ENCODE results near the gene GAL3ST1. TPM values are rescaled to one million over a fixed set of nuclear protein-coding genes. Genes with fewer than 3 reads are reported as not detected.
"Not testable (repeated sequence)": the region's sequence is repeated elsewhere in the genome, so short reads cannot be mapped to it uniquely, and the experiment has no call there.

GAL3ST1 gene
- total RNA-seq, 4 donors from 2014 or later = 1.1 to 2.4 TPM; not detected in 2

- Histone ChIP-seq H3K4me3 (no peak overlapping the region), H3K9me3 (no peaks in the 10 kb centered on the region), H3K36me3 (no peaks in the 10 kb centered on the region), H3K27ac (no peak overlapping the region), H3K4me1 (no peaks in the 10 kb centered on the region), H3K27me3 (no peaks in the 10 kb centered on the region)
- TF ChIP-seq POLR2A (IDR thresholded peaks at IDR 0.05) (no peak), CTCF (IDR thresholded peaks at IDR 0.05) (no peak)
- no peak for DNase-seq
- intact Hi-C loops (cut with DNase I) = no loop called here
- WGBS, 2 donors = 81 to 84% methylated on average over 3 of the region's 3 CpGs
Measured at GRCh38 chr22:30598986-30599385, 24.5 kb upstream of the GAL3ST1 start.

GRCh38 chr22:30596886-30597285, 22.4 kb upstream of the GAL3ST1 start:
- H3K4me3 ChIP-seq = no peak overlapping the region
- no peak for DNase-seq
- H3K9me3 ChIP-seq = no peaks in the 10 kb centered on the region
- H3K27me3 ChIP-seq = peaks cover 0 to 7% (median 0%) of the 10 kb centered on the region in 4 donors
- H3K4me1 ChIP-seq = peaks cover 0 to 7% (median 5%) of the 10 kb centered on the region in 3 donors
- WGBS, 2 donors = 90% methylated on average over 7 of the region's 29 CpGs; no CpG with 5 or more reads in 1 of the 2 donors
- TF ChIP-seq POLR2A (IDR thresholded peaks at IDR 0.05) = no peak
- TF ChIP-seq CTCF (IDR thresholded peaks at IDR 0.05) = no peak
- no peak overlapping the region for H3K27ac ChIP-seq
- intact Hi-C loops (cut with DNase I) = no loop called here
- H3K36me3 ChIP-seq = no peaks in the 10 kb centered on the region

GRCh38 chr22:30596199-30596598, 21.7 kb upstream of the GAL3ST1 start:
- Histone ChIP-seq H3K4me1 (peaks cover 0 to 9% (median 5%) of the 10 kb centered on the region in 3 donors), H3K4me3 (no peak overlapping the region), H3K9me3 (no peaks in the 10 kb centered on the region), H3K27ac (no peak overlapping the region), H3K36me3 (no peaks in the 10 kb centered on the region), H3K27me3 (peaks cover 0 to 7% (median 0%) of the 10 kb centered on the region in 4 donors)
- DNase-seq = no peak
- TF ChIP-seq POLR2A (IDR thresholded peaks at IDR 0.05) (no peak), CTCF (IDR thresholded peaks at IDR 0.05) (no peak)
- 41 to 57% methylated on average over 2 of the region's 2 CpGs for WGBS, 2 donors
- intact Hi-C loops (cut with DNase I) = no loop called here

- DNase-seq; intact Hi-C loops (cut with DNase I); H3K9me3 ChIP-seq; H3K27me3 ChIP-seq: not testable (repeated sequence)
- WGBS, 2 donors = 26 to 27% methylated on average over 15 to 17 of the region's 18 CpGs
- Histone ChIP-seq H3K27ac (peak overlapping the region in 2 of 4 donors; percentile 86 to 88), H3K4me1 (peaks cover 0 to 29% (median 19%) of the 10 kb centered on the region in 3 donors), H3K36me3 (peaks cover 14 to 23% (median 20%) of the 10 kb centered on the region in 3 donors), H3K4me3 (peak overlapping the region; percentile 58 to 77 (median 69))
Measured at GRCh38 chr22:30592360-30592713, 17.9 kb upstream of the GAL3ST1 start.

- TF ChIP-seq CTCF (IDR thresholded peaks at IDR 0.05) (no peak), POLR2A (IDR thresholded peaks at IDR 0.05) (peak in 1 of 4 donors; percentile 41)
- Histone ChIP-seq H3K4me1 (peaks cover 0 to 29% (median 19%) of the 10 kb centered on the region in 3 donors), H3K27ac (peak within 1 kb of the TSS; percentile 79 to 88 (median 86)), H3K36me3 (peaks cover 18 to 29% (median 24%) of the 10 kb centered on the region in 3 donors), H3K9me3 (no peaks in the 10 kb centered on the region), H3K27me3 (peaks cover 0 to 7% (median 0%) of the 10 kb centered on the region in 4 donors), H3K4me3 (peak within 1 kb of the TSS; percentile 58 to 77 (median 69))
- peak; percentile 78 for DNase-seq
- intact Hi-C loops (cut with DNase I) = no loop called here
- WGBS, 2 donors = 0 to 1% methylated on average over 22 to 31 of the region's 49 CpGs
Measured at GRCh38 chr22:30591588-30592359, 17.3 kb upstream of the GAL3ST1 start, which contains the start of gene PES1. PES1 (minus strand) TSS chr22:30591910; CDS start chr22:30591833, 77 bp downstream.

Data from esophagus squamous epithelium (tissue), 5 donors.